LNCAP (cell line): ENCODE data around the gene QSOX1.

Experiments used
- TF ChIP-seq, protein P1 (sequence below): fragments of 450-650 bp; IDR thresholded peaks from 2 replicates; pipeline ENCODE4 v1.5.1; 2017; ENCODE audit warnings: mild to moderate bottlenecking

Gene QSOX1

DNA sequence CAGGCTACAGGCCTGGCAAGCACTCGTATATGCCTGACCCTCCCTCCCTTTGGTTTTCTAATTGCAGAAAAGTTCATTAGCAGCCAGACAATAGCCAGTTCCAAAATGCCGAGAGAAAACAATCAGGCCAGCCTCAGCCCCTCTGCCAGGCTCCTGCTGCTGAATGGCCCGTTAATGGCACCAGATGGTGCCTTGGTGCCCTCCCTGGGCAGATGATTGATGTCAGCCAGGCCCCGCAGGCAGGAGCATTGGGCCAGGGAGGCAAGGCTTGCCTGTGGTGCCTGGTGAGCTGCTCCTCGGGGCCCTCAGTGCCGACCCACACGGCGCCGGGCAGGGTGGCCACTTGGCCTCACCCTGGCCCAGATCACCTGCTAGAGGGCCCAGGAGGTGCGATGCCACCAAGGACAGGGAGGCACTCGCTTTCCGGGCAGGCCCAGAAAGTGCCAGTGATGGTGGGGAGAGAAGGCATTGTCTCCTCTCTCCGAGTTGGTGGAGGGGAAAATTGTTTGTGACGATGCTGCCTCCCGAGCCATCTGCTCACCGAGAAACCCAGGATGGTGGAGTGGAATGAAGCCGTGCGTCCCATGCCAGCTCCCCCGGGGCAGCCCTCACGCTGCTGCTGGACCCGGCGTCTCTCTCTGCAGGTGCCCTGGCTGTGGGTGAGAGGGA is 28.1 kb downstream of the QSOX1 start:
- TF ChIP-seq, protein P1, sequence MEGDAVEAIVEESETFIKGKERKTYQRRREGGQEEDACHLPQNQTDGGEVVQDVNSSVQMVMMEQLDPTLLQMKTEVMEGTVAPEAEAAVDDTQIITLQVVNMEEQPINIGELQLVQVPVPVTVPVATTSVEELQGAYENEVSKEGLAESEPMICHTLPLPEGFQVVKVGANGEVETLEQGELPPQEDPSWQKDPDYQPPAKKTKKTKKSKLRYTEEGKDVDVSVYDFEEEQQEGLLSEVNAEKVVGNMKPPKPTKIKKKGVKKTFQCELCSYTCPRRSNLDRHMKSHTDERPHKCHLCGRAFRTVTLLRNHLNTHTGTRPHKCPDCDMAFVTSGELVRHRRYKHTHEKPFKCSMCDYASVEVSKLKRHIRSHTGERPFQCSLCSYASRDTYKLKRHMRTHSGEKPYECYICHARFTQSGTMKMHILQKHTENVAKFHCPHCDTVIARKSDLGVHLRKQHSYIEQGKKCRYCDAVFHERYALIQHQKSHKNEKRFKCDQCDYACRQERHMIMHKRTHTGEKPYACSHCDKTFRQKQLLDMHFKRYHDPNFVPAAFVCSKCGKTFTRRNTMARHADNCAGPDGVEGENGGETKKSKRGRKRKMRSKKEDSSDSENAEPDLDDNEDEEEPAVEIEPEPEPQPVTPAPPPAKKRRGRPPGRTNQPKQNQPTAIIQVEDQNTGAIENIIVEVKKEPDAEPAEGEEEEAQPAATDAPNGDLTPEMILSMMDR, result no peak

- TF ChIP-seq, protein P1, result no peak
Observed at GRCh38 chr1:180183426-180183825, 28.8 kb downstream of the QSOX1 start.

DNA sequence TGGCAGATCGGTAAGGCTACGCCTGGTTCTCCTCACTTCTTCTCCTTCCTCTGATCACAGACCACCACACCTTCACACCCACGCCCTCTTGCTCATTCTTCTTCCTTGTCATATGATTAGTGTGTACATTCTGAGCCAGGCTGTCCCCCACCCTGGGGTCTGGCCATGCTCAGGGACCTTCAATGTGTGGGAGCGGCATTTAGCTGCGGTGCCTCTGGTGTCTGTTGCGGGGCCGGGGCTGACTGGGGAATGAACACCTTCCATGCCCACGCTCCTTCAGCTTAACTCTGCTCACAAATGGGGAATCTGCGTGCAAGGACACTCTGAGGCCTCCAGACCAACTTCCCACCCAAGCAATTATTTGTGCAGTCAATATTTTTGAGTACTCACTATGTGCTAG is 29.4 kb downstream of the QSOX1 start:
- TF ChIP-seq, protein P1, result no peak

DNA sequence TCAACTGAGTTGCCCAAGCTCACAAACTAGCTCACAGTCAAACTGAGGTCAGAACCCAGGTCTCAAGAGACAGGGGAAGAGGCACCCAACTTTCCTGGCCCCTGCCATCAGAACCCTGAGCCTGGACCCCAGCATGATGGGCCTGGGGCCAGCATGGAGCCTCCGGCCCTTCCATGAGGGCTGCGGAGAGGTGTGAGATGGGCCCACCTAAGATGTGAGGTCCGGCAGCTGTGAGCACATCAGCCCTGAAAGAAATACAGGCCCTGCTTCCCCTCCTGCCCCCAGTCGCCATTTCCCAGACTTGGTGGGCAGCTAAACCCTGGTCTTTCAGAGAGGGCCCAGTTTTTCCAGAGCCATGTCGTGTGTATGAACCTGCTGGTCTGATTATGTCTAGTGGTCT is 30.6 kb downstream of the QSOX1 start:
- TF ChIP-seq, protein P1, result no peak

DNA sequence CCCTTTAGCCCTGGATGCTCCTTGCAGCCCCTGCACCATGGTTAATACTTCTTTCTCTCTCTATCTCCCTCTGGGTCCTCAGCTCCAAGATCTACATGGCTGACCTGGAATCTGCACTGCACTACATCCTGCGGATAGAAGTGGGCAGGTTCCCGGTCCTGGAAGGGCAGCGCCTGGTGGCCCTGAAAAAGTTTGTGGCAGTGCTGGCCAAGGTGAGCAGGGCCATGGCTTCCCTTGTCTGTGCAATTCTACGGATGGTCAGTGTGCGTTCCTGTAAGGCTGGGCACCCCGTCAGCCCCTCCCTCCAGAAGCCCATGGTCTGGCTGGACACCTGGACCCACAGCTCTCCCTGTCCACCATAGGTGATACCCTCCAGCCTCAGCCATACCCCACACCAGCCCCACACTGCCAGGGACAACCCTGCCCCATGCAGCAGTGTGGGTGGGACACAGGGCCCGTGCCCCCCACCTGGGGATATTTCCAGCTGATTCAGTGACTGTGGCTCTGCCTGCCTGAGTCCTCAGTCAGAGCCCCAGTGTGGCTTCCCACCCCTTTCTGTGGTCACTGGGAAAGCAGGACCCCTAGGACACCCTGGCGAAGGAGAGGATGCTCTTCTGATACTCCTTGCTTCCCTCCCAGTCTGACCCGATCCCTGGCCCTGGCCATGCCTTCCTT is 31.4 kb downstream of the QSOX1 start:
- TF ChIP-seq, protein P1, result no peak

GRCh38 chr1:180186831-180187230 is 32.2 kb downstream of the QSOX1 start:
- TF ChIP-seq, protein P1, result no peak

- TF ChIP-seq, protein P1, result no peak
Observed at GRCh38 chr1:180187626-180188025, 33.0 kb downstream of the QSOX1 start.
